GOT3 (cell line): ENCODE results near the gene TRPC4AP.
"Not testable (repeated sequence)": the region's sequence is repeated elsewhere in the genome, so short reads cannot be mapped to it uniquely, and the experiment has no call there.

Experiments used
- DNase-seq: peaks from one replicate; lab custom pipeline; 2025; ENCODE audit warnings: mixed read lengths; lab: John Stamatoyannopoulos, UW

The TRPC4AP gene

DNA sequence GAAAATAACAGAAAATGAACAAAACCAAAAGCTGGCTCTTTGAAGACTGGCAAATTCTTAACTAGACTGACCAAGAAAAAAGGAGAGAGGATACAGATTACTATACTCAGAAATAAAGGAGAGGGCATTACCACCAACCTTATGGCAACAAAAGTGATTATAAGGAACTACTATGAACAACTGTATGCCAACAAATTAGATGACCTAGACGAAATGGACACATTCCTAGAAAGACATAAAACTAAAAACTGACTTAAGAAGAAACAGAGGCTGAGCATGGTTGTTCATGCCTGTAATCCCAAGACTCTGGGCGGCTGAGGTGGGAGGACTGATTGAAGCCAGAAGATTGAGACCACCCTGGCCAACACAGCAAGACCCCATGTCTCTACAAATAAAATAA lies 33.5 kb downstream of the TRPC4AP start:
- DNase-seq, result no peak

DNA sequence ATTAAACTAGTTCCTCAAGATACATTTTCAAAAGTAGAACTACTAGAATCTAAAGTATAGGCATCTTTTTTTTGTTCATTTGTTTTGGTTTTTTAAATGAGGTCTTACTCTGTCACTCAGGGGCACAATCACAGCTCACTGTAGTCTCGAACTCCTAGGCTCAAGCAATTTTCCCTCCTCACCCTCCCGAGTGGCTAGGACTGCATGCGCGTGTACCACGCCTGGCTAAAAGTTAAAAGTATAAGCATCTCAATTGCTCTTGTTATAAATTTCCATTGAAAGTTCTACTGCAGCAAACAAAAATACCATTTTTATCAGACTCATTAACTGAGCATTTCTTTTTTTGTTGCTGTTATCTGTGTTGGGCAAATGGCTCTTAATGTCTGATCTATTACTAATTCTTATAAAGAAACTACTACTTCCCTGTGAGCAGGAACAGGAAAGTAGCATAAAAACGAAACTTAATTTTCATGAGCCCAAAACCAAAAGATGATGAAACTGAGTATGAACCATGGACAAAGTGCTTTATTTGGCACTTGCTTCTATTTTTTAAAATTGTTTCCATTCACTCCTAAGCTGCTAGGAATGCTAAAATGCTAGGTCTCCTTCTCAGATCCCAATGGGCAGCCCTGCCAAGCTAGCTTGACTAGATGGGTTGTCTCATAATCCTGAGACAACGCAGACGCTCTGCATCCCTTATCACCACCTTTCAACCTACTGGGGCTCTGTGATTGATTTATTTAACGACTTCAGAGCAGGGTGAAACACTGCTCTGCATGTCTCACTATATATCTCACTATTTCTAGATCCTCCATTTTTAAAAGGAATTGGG lies 36.9 kb downstream of the TRPC4AP start:
- no peak for DNase-seq

DNA sequence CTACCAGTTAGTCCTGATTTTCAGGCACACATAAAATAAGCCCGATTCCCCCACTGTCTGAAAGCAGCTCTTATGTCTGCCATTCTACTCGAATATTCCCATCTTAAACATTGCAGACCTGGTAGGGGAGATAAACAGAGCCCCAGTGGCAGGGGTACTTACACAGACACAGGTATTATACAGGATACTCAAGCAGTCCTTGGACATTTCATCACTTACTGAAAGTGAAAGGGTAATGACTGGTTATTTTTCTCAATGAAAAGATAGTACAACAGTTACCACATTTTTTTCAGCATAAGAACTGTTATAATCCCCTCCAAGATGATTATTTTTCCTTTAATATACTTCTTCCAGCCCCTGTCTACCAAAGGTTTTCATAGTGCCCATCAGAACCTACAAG lies 37.8 kb downstream of the TRPC4AP start:
- no peak for DNase-seq

DNA sequence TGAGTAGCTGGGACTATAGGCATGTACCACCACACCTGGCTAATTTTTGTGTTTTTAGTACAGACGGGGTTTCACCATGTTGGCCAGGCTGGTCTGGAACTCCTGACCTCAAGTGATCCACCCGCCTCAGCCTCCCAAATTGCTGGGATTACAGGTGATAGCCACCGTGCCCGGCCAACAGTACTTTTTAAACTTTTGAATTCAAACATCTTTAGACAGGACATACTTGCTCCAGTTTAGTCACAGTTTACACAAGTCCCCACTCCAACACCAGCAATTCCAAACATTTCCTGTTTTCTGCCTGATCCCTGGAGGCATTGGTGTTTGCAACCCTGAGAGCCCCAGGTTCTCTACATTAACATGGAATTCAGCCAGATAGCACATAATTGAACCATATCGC lies 40.0 kb downstream of the TRPC4AP start:
- not testable (repeated sequence) for DNase-seq

DNA sequence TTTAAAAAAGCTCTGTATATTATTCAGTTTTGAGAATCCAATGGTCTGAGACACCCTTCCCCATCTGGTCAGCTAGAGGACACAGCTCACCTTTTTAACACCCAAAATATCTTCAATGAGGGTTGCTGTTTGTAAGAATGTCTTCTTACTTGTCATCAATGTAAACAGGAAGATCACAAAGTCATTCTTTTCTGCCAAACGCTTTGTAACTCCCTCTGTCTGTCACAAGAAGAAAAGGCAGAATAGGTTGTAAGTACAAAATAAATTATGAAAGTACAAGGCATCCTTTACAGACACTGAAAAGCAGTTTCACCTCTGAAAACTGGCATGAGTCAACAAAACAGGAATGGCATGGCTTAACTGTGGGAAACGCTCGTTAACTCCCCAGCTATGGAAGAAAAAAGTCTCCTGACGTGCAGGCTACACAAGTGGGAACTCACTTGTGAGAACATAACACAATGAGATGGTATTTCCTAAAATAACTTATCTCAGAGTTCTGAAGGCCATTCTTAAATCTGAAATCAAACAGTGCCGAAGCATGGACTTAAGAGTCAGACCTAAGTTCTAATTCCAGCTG lies 42.7 kb downstream of the TRPC4AP start:
- DNase-seq, result no peak

DNA sequence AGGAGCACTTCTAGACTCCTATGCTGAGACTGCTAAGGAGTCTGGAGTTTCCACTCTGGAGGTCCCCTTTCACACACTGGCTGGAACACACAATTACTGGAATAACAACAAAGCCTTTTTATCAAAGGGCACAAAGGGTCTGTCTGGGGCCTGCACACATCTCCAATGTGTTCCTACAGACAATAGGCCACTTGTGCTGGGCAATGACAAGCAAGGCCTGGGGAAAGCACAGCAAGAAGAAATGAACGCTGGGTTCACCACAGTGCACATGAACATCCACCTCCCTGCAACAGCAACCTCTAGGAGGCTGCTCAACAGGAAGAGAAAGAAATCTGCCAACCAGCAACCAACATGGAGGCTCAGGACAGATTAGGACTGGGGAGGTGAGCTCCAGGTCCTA lies 43.9 kb downstream of the TRPC4AP start:
- DNase-seq, result no peak

DNA sequence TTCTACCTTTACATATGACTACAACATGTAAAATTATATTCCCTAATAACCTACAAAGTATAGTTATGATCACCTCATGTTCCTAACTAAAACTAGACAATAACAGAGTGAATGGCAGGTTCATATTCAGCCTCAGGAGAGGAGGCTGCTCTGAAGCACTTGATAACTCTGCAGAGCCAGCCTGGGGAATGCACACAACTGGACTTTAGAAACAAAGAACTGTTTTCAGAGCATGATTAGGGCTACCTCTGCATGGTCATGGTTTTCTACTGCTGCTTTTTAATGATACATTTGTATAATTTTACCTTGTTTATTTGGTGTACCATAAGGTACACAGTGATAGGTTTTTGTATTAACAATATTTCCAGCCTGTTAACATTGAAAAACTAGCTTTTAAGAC lies 50.3 kb downstream of the TRPC4AP start:
- DNase-seq, result no peak

DNA sequence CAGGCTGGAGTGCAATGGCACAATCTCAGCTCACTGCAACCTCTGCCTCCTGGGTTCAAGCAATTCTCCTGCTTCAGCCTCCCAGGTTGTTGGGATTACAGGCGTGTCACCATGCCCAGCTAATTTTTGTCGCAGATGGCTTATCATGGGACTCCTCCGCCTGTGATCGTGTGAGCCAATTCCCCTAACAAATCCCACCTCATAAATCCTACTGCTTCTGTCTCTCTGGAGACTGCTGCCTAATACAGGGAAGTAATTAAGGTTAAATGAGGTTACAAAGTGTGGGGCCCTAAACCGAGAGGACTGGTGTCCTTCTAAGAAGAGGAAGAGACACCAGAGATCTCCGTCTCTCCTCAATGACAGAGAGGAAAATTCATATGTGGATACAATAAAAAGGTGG lies 52.0 kb downstream of the TRPC4AP start:
- DNase-seq, result no peak

DNA sequence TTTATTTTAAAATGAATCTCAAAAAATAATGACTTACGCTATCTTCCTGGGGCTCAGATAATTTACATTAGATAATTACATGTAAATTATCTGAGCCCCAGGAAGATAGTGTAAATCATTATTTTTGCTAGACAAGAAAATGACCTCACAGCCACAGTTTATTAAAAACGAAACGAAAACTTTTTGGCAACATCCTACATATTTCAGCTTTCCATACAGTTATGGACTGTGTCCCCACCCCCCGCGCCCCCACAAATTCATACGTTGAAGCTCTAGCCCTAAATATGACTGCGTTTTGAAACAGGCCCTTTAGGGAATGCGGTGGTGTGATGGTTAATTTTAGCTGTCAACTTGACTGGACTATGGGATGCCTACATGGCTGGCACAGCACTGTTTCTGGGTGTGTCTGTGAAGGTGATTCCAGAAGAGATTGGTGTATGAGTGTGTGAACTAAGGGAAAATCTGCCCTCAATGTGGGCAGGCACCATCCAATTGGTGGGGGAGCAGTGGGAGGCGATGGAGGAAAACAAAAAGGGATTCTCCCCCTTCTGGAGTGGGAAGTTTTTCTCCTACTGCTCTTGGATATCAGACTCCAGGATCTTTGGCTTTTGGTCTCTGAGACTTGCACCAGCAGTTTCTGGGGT lies 52.6 kb downstream of the TRPC4AP start:
- no peak for DNase-seq

DNA sequence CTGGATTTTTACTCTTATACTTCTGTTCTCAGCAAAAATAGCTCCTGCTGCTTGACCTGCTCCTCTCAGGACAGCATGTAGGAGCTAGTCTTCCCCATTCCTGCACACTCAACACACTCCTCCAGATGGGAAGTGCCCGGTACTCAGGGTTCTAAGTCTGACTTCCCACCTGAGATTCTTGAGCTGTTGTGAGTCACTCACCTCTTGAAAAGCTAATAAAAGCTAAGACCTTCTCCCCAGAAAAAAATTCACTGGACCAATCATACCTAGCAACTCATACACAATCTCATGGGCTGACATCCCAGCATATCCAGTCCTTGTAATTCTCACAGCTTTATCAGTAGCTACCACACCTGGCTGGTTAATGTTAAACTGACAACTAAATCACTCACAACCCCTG lies 53.5 kb downstream of the TRPC4AP start:
- DNase-seq, result no peak

DNA sequence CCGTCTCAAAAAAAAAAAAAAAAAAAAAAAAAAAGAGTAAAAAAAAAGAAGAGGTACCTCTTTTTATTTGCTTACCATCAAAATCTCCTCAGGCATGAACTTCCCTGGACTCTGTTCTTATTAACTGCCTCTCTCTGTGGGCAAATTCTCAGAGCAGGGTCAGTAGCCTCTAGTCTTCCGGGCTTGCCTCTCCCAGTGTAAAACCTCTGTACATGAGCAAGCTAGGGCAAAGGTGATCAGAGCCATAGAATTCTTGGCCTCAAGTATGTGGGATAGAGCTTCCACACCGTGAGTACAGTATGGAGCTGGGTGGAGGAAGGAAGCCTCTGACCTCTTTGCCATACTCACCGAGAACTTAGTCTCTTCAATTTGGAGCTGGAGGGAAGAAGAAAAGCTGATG lies 58.5 kb downstream of the TRPC4AP start:
- DNase-seq, result no peak

DNA sequence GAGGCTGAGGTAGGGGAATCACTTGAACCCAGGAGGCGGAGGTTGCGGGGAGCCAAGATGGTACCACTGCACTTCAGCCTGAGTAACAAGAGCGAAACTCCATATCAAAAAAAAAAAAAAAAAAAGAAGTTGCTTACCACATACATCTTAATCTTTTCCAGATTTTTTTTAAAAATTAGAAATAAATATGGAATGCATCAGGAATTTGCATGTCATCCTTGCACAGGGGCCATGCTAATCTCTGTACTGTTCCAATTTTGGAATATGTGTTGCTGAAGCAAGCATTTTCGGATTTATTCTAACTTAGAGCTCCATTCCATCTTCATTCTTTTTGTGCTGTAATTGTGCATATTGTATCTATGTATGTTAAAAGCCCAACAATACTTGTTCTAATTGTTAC lies 62.5 kb downstream of the TRPC4AP start:
- no peak for DNase-seq

DNA sequence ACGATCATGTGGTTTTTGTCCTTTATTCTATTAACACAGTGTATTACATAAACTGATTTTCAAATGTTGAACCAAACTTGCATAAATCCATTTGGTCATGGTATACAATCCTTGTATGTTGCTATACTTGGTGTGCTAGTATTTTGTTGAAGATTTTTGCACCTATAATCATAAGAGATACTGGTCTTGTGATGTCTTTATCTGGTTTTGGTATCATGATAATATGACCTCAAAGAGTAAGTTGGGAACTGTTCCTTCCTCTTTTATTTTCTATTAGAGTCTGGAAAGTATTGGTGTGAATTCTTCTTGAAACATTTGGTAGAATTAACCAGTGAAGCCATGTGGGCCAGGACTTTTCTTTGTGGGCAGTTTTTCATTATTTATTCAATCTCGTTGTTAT lies 65.3 kb downstream of the TRPC4AP start:
- DNase-seq, result no peak

DNA sequence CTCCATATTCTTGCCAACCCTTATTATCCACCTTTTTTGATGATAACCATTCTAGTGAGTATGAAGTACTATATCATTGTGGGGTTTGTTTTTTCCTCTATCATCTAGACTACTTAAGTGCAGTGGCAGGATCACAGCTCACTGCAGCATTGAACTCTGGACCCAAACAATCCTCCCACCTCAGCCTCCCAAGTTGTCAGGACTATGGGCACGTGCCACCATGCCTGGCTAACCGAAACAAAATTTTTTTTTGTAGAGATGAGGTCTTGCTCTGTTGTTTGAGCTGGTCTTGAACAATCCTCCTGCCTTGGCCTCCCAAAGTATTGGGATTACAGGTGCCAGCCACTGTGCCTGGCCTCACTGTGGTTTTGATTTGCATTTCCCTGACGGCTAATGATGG lies 67.5 kb downstream of the TRPC4AP start:
- no peak for DNase-seq

DNA sequence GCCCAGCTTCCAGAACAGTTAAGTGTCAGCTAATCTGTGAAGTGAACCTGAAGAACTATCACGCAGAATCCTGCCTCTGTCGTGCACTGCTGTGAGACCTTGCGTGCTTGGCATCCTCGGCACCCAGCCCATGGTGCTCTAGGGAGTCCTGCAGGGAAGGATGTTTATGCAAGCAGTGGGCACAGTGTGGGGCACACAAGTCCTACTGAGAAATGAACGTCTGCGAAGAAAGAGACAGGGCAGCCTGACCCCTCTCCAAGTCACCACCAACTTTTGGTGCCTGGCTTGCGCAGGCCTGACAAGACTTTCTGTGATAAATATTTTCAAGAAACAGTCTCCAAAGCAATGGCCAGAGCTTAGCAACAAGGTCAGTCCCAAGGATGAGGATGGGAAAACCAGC lies 69.0 kb downstream of the TRPC4AP start:
- no peak for DNase-seq

DNA sequence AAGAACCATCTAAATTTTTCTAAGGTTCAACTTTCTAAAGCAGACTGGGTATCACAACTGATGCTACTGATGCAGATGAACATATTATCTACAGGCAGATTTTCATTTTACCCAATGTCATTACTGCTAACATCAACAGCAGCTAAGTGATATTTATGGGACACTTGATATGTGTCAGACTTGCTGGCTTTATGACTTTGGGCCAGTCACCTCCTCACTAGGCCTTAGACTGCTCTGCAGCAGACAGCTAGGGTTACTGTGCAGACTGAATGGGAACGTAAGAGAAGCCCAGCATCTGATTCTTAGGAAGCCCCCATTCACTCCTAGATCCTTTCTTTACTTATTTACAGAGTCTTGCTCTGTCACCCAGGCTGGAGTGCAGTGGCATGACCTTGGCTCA lies 70.8 kb downstream of the TRPC4AP start:
- no peak for DNase-seq

DNA sequence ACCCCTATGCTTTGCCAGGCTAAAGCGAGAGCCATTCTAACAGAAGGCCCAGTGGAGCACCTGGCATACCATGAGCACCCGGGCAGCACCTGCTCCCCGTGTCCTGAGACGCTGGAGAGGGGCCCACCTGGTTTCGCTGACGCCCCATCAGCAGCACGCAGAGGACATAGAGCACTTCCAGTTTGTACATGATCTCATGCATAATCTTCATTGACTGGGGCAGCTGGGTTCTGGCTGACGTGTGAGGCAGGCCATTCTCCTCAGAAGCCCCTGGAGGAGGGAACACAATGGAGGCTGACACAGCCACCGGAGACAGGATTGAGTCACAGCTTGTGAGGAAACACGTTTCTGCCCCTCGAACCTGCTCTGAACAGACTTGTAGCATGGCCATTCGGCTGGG lies 71.5 kb downstream of the TRPC4AP start:
- no peak for DNase-seq

DNA sequence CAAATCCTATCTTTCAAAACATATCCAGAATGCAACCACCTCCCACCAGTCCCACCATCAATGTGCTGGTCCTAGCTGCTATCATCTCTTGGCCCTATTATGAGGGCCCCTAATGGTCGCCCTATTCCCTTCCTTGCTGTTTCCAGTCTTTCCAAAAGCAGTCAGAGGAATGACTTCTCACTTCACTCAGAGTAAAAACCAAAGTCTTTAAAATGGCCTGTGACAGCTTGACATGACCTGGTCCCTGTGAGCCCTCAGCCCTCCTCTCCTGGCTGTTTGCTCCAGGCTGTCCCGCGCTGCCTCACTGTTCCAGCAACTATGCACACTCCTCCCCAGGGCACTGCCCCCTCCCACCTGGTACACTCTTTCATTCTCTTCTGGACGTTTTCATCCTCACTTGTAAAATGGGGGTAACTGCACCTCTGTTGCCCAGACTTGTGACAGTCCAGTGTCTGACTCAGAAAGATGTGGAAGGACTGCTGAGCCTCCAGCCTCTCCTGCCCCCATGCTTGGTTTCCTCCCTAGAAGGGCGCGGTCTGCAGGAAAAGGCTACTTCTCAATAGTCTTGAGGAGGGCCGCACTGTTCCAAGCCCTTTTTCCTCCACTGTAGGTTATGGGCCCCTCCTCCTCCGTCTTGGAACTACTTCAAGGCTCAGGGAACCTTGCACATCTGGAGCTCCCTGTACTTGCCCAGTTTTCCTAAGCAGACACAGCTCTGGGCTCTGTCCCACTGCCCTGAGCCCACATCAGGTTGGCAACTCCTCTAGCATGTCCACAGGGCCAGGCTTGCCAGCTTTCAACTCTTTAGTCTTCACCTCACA lies 72.3 kb downstream of the TRPC4AP start:
- no peak for DNase-seq

DNA sequence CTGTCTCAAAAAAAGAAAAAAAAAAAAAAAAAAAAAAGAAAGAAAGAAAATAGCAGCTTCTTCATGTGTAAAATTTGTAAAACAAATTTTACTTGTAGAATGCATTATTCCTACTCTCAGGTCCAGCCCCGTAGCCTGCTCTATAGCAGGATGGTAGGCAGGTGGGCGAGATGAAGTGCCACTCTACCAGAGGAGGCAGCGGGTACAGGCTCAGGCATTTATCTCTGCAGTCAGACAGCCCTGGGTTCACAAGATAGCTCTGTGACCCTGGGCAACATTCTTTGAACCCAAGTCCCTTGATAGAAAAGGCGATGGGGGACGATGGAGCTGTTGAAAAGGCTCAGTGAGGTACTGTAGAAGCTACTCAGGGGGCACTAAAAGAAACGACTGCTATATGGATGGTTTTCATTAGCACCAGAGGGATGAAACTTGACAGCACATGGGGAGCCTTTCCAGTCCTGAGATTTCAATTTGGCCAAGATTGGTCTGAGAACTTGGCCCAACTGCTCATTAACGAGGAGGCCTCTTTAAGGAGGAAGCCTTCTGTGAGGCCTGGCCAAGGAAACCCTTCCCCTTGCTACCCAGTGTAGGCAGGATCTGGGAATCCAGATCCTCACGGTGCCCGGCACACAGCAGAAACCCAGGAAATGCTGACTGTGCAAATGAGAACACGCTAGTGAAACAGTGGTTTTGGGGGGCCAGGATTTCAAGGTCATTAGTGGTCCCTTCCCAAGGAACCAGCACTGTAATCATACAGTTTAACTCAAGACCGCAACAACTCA lies 73.8 kb downstream of the TRPC4AP start:
- DNase-seq, result no peak

DNA sequence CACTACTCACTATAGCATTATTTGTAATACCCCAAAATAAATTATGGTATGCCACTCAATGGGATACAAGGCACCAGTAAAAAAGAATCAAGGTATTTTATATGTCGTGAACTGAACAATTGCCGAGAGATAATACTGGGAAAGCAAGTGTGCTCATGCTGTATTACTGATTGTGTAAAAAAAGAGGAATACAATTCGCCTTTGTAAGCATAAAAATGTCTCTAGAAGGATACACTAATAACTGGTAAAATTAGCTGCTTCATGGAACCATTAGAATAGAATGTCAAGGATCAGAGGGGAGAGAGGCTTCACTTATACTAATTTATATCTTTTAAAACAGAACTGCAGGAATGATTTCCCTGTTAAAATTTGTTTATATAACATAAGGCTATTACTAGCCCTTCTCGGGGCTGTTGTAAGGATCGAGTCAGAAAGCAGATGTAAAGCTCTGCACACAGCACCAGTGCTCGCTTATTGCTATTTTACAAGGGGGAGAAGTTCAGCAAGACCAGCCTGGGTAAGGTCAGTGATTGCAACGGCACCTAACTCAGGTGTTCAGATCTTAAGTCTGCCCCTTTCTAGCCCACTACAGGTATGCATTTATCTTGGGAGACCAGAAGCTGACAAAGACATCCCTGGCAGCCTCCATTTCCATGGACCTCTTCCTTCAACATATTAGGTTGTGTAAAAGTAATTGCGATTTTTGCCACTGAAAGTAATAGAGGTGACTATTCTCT lies 75.3 kb downstream of the TRPC4AP start:
- DNase-seq, result no peak

DNA sequence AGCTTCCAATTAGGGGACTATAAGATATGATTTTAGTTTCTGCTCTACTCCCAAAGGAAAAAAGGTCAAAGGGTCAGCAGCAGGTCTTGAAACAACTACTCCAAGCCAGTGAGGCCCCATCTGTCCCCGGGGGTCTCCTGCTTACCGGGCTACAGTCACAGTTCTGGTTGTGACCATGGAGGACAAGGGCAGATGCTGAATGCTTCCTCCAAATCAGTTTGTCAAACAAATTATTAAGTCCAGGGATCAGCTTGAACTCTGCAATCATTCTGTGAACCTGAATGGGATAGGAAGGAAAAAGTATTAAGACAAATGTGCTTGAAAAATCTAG lies 76.8 kb downstream of the TRPC4AP start:
- no peak for DNase-seq
